ENCODE results near the gene CDH2. TPM values are rescaled to one million over a fixed set of nuclear protein-coding genes. Genes with fewer than 3 reads are reported as not detected.

CDH2 gene
- total RNA-seq, 1 donor from 2014 or later: 53.4 TPM

GRCh38 chr18:28168725-28169124 lies 8.2 kb downstream of the CDH2 start:
- no peak for DNase-seq (ENCODE audit: low spot score)

- DNase-seq (ENCODE audit: low spot score): no peak
Measured at GRCh38 chr18:28167835-28168349, 9.0 kb downstream of the CDH2 start.

- DNase-seq (ENCODE audit: low spot score): no peak
Measured at GRCh38 chr18:28164771-28165483, 12.0 kb downstream of the CDH2 start.

GRCh38 chr18:28163201-28163775 lies 13.6 kb downstream of the CDH2 start:
- DNase-seq (ENCODE audit: low spot score): peak; percentile 73

GRCh38 chr18:28161608-28162599 lies 15.0 kb downstream of the CDH2 start:
- DNase-seq (ENCODE audit: low spot score): no peak

- no peak for DNase-seq (ENCODE audit: low spot score)
Measured at GRCh38 chr18:28159055-28159454, 17.9 kb downstream of the CDH2 start.

GRCh38 chr18:28158083-28158581 lies 18.8 kb downstream of the CDH2 start:
- DNase-seq (ENCODE audit: low spot score): peak; percentile 88

GRCh38 chr18:28153485-28154065 lies 23.4 kb downstream of the CDH2 start:
- peak; percentile 65 for DNase-seq (ENCODE audit: low spot score)

GRCh38 chr18:28152754-28153153 lies 24.2 kb downstream of the CDH2 start:
- no peak for DNase-seq (ENCODE audit: low spot score)

- DNase-seq (ENCODE audit: low spot score): no peak
Measured at GRCh38 chr18:28152354-28152753, 24.6 kb downstream of the CDH2 start.

GRCh38 chr18:28151434-28151833 lies 25.5 kb downstream of the CDH2 start:
- DNase-seq (ENCODE audit: low spot score): no peak

GRCh38 chr18:28150925-28151324 lies 26.0 kb downstream of the CDH2 start:
- DNase-seq (ENCODE audit: low spot score): no peak

- no peak for DNase-seq (ENCODE audit: low spot score)
Measured at GRCh38 chr18:28149810-28150420, 27.0 kb downstream of the CDH2 start.

- DNase-seq (ENCODE audit: low spot score): peak; percentile 84
Measured at GRCh38 chr18:28147674-28148171, 29.2 kb downstream of the CDH2 start.

GRCh38 chr18:28143725-28144124 lies 33.2 kb downstream of the CDH2 start:
- no peak for DNase-seq (ENCODE audit: low spot score)

GRCh38 chr18:28138816-28139215 lies 38.1 kb downstream of the CDH2 start:
- DNase-seq (ENCODE audit: low spot score): no peak

- DNase-seq (ENCODE audit: low spot score): no peak
Measured at GRCh38 chr18:28136071-28136470, 40.9 kb downstream of the CDH2 start.

GRCh38 chr18:28134774-28135173 lies 42.2 kb downstream of the CDH2 start:
- DNase-seq (ENCODE audit: low spot score): no peak

GRCh38 chr18:28132084-28132483 lies 44.8 kb downstream of the CDH2 start:
- no peak for DNase-seq (ENCODE audit: low spot score)

GRCh38 chr18:28128659-28128980 lies 48.3 kb downstream of the CDH2 start:
- no peak for DNase-seq (ENCODE audit: low spot score)

Measured in umbilical cord (tissue), 2 donors.